ENCODE results near the gene SLC4A9.

The SLC4A9 gene

DNA sequence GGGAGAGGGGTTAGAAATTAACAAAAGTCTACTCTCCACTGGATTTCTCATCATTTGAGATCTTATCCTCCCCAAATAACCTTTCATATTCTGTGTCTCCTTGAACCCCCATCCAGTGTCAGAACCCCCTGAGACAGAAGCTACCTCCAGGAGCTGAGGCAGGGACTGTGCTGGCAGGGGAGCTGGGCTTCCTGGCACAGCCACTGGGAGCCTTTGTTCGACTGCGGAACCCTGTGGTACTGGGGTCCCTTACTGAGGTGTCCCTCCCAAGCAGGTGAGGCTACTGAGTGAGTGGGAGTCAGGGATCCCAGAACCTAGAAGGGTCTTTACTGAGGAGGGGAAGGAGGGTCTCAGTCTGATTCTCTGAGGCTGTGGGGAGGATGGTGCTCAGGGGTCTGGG lies 1.9 kb downstream of the SLC4A9 start:
- Histone ChIP-seq H3K9me3 (ENCODE audit: control insufficient read depth, low read length) (no peaks in the 10 kb centered on the region), H3K4me3 (ENCODE audit: insufficient read depth, low read depth, low read length, poor library complexity, severe bottlenecking) (no peak overlapping the region), H3K36me3 (ENCODE audit: control insufficient read depth, insufficient read depth, low read length) (no peaks in the 10 kb centered on the region), H3K27me3 (replicated peaks; ENCODE audit: control insufficient read depth, insufficient read depth, low read length, poor library complexity, severe bottlenecking) (no peaks in the 10 kb centered on the region), H3K4me1 (ENCODE audit: control insufficient read depth, insufficient read depth, low read length, poor library complexity, severe bottlenecking) (peaks cover 10% of the 10 kb centered on the region), H3K27ac (ENCODE audit: insufficient read depth, low read length, poor library complexity, severe bottlenecking) (no peak overlapping the region)
- DNase-seq, result no peak

- Histone ChIP-seq H3K27ac (ENCODE audit: insufficient read depth, low read length, poor library complexity, severe bottlenecking) (no peak overlapping the region), H3K9me3 (ENCODE audit: control insufficient read depth, low read length) (no peaks in the 10 kb centered on the region), H3K4me1 (ENCODE audit: control insufficient read depth, insufficient read depth, low read length, poor library complexity, severe bottlenecking) (peaks cover 6% of the 10 kb centered on the region), H3K4me3 (ENCODE audit: insufficient read depth, low read depth, low read length, poor library complexity, severe bottlenecking) (no peak overlapping the region), H3K27me3 (replicated peaks; ENCODE audit: control insufficient read depth, insufficient read depth, low read length, poor library complexity, severe bottlenecking) (no peaks in the 10 kb centered on the region), H3K36me3 (ENCODE audit: control insufficient read depth, insufficient read depth, low read length) (no peaks in the 10 kb centered on the region)
- no peak for DNase-seq
Measured at GRCh38 chr5:140362311-140362710, 2.3 kb downstream of the SLC4A9 start.

DNA sequence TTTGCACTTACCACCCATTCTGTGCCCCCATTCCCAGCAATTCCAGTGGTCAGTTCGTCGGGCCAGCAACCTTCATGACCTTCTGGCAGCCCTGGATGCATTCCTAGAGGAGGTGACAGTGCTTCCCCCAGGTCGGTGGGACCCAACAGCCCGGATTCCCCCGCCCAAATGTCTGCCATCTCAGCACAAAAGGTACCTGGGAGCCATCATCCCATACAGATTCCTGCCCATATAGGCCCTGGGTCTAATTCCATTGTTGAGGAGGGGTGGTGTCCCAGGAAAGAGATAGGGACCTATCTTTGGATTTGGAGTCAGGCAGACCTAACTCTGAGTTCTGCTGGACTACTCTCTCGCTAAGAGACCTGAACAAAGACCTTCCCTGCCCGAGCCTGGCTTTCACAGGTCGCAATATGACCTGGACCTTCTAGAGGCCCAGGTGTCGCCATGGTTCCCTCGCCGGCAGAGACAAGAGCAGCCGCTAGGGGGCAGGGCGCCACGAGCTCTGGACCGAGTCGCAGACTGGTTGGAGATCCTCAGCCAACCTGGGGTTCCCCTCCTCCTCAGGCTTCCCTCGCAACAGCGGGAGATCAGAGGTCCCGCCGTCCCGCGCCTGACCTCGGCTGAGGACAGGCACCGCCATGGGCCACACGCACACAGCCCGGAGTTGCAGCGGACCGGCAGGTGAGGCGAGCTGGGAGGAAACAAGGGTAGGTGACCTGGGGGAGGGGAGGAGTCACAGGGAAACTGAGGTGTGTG lies 3.1 kb downstream of the SLC4A9 start:
- Histone ChIP-seq H3K4me1 (ENCODE audit: control insufficient read depth, insufficient read depth, low read length, poor library complexity, severe bottlenecking) (no peaks in the 10 kb centered on the region), H3K9me3 (ENCODE audit: control insufficient read depth, low read length) (no peaks in the 10 kb centered on the region), H3K36me3 (ENCODE audit: control insufficient read depth, insufficient read depth, low read length) (no peaks in the 10 kb centered on the region), H3K4me3 (ENCODE audit: insufficient read depth, low read depth, low read length, poor library complexity, severe bottlenecking) (peak overlapping the region; percentile 42), H3K27ac (ENCODE audit: insufficient read depth, low read length, poor library complexity, severe bottlenecking) (no peak overlapping the region), H3K27me3 (replicated peaks; ENCODE audit: control insufficient read depth, insufficient read depth, low read length, poor library complexity, severe bottlenecking) (no peaks in the 10 kb centered on the region)
- DNase-seq, result peak; percentile 62 to 73 (median 63)

- H3K4me3 ChIP-seq (ENCODE audit: insufficient read depth, low read depth, low read length, poor library complexity, severe bottlenecking), result peak overlapping the region; percentile 42
- no peak overlapping the region for H3K27ac ChIP-seq (ENCODE audit: insufficient read depth, low read length, poor library complexity, severe bottlenecking)
- no peaks in the 10 kb centered on the region for H3K36me3 ChIP-seq (ENCODE audit: control insufficient read depth, insufficient read depth, low read length)
- H3K27me3 ChIP-seq (replicated peaks; ENCODE audit: control insufficient read depth, insufficient read depth, low read length, poor library complexity, severe bottlenecking), result no peaks in the 10 kb centered on the region
- DNase-seq, result no peak
- H3K9me3 ChIP-seq (ENCODE audit: control insufficient read depth, low read length), result no peaks in the 10 kb centered on the region
- H3K4me1 ChIP-seq (ENCODE audit: control insufficient read depth, insufficient read depth, low read length, poor library complexity, severe bottlenecking), result no peaks in the 10 kb centered on the region
Measured at GRCh38 chr5:140363631-140364471, 3.9 kb downstream of the SLC4A9 start.

DNA sequence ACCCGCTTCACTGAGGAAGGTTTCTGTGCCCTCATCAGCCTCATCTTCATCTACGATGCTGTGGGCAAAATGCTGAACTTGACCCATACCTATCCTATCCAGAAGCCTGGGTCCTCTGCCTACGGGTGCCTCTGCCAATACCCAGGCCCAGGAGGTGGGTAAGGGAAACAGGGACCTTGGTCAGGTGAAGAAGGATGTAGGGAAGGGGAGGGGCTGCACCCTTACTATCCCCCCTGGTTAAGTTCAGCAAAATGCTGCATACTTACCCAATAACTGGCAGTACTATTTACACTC lies 4.4 kb downstream of the SLC4A9 start:
- H3K27me3 ChIP-seq (replicated peaks; ENCODE audit: control insufficient read depth, insufficient read depth, low read length, poor library complexity, severe bottlenecking), result no peaks in the 10 kb centered on the region
- no peak for DNase-seq
- H3K4me3 ChIP-seq (ENCODE audit: insufficient read depth, low read depth, low read length, poor library complexity, severe bottlenecking), result no peak overlapping the region
- no peaks in the 10 kb centered on the region for H3K9me3 ChIP-seq (ENCODE audit: control insufficient read depth, low read length)
- H3K27ac ChIP-seq (ENCODE audit: insufficient read depth, low read length, poor library complexity, severe bottlenecking), result no peak overlapping the region
- no peaks in the 10 kb centered on the region for H3K4me1 ChIP-seq (ENCODE audit: control insufficient read depth, insufficient read depth, low read length, poor library complexity, severe bottlenecking)
- no peaks in the 10 kb centered on the region for H3K36me3 ChIP-seq (ENCODE audit: control insufficient read depth, insufficient read depth, low read length)

GRCh38 chr5:140365282-140365681 lies 5.3 kb downstream of the SLC4A9 start:
- no peak overlapping the region for H3K4me3 ChIP-seq (ENCODE audit: insufficient read depth, low read depth, low read length, poor library complexity, severe bottlenecking)

GRCh38 chr5:140365941-140366340 lies 5.9 kb downstream of the SLC4A9 start:
- no peak for DNase-seq
- no peak overlapping the region for H3K4me3 ChIP-seq (ENCODE audit: insufficient read depth, low read depth, low read length, poor library complexity, severe bottlenecking)
- no peaks in the 10 kb centered on the region for H3K4me1 ChIP-seq (ENCODE audit: control insufficient read depth, insufficient read depth, low read length, poor library complexity, severe bottlenecking)
- no peak overlapping the region for H3K27ac ChIP-seq (ENCODE audit: insufficient read depth, low read length, poor library complexity, severe bottlenecking)
- no peaks in the 10 kb centered on the region for H3K9me3 ChIP-seq (ENCODE audit: control insufficient read depth, low read length)
- H3K27me3 ChIP-seq (replicated peaks; ENCODE audit: control insufficient read depth, insufficient read depth, low read length, poor library complexity, severe bottlenecking), result no peaks in the 10 kb centered on the region
- H3K36me3 ChIP-seq (ENCODE audit: control insufficient read depth, insufficient read depth, low read length), result no peaks in the 10 kb centered on the region

More at GRCh38 chr5:140365282-140365681, 5.3 kb downstream of the SLC4A9 start:
- Histone ChIP-seq H3K36me3 (ENCODE audit: control insufficient read depth, insufficient read depth, low read length) (no peaks in the 10 kb centered on the region), H3K4me1 (ENCODE audit: control insufficient read depth, insufficient read depth, low read length, poor library complexity, severe bottlenecking) (no peaks in the 10 kb centered on the region), H3K9me3 (ENCODE audit: control insufficient read depth, low read length) (no peaks in the 10 kb centered on the region), H3K27me3 (replicated peaks; ENCODE audit: control insufficient read depth, insufficient read depth, low read length, poor library complexity, severe bottlenecking) (no peaks in the 10 kb centered on the region), H3K27ac (ENCODE audit: insufficient read depth, low read length, poor library complexity, severe bottlenecking) (no peak overlapping the region)
- DNase-seq, result no peak

GRCh38 chr5:140366589-140367255 lies 6.7 kb downstream of the SLC4A9 start:
- DNase-seq, result no peak
- Histone ChIP-seq H3K4me1 (ENCODE audit: control insufficient read depth, insufficient read depth, low read length, poor library complexity, severe bottlenecking) (no peaks in the 10 kb centered on the region), H3K36me3 (ENCODE audit: control insufficient read depth, insufficient read depth, low read length) (no peaks in the 10 kb centered on the region), H3K27me3 (replicated peaks; ENCODE audit: control insufficient read depth, insufficient read depth, low read length, poor library complexity, severe bottlenecking) (no peaks in the 10 kb centered on the region), H3K27ac (ENCODE audit: insufficient read depth, low read length, poor library complexity, severe bottlenecking) (no peak overlapping the region), H3K4me3 (ENCODE audit: insufficient read depth, low read depth, low read length, poor library complexity, severe bottlenecking) (no peak overlapping the region), H3K9me3 (ENCODE audit: control insufficient read depth, low read length) (no peaks in the 10 kb centered on the region)

DNA sequence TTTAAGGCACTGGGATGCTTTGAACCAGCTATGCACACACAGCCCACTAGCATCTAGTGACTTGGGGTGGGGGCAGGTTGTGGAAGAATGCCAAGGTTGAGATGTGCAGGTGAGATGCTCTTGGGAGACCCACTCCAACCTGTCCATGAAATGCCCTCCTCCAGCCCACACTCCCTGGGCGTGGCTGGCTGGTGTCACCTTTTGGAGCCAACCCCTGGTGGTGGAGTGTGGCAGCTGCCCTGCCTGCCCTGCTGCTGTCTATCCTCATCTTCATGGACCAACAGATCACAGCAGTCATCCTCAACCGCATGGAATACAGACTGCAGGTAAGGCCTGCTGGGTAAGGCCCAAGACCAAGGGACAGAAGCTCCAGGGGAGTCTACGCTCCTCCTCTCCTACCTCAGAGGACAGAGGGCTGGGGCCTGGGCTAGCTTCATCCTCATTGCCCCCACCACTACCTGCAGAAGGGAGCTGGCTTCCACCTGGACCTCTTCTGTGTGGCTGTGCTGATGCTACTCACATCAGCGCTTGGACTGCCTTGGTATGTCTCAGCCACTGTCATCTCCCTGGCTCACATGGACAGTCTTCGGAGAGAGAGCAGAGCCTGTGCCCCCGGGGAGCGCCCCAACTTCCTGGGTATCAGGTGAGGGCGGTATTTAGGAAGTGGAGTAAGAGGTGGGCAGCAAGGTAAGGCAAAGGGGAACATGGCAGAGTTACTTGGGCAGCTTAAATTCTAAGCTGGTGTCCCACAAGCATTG lies 7.4 kb downstream of the SLC4A9 start:
- Histone ChIP-seq H3K27me3 (replicated peaks; ENCODE audit: control insufficient read depth, insufficient read depth, low read length, poor library complexity, severe bottlenecking) (no peaks in the 10 kb centered on the region), H3K4me1 (ENCODE audit: control insufficient read depth, insufficient read depth, low read length, poor library complexity, severe bottlenecking) (no peaks in the 10 kb centered on the region), H3K4me3 (ENCODE audit: insufficient read depth, low read depth, low read length, poor library complexity, severe bottlenecking) (no peak overlapping the region), H3K27ac (ENCODE audit: insufficient read depth, low read length, poor library complexity, severe bottlenecking) (no peak overlapping the region), H3K9me3 (ENCODE audit: control insufficient read depth, low read length) (no peaks in the 10 kb centered on the region), H3K36me3 (ENCODE audit: control insufficient read depth, insufficient read depth, low read length) (no peaks in the 10 kb centered on the region)
- DNase-seq, result no peak

All from effector memory CD4-positive, alpha-beta T cell (primary cell).